Stomach smooth muscle (tissue), 2 donors: ENCODE results near the gene AGAP1.
A peak's percentile ranks its signal among the peaks of the same experiment; 100 is the strongest.

Experiments
- H3K27ac ChIP-seq: one replicate; pipeline ENCODE4 v1.7.0; 2013; ENCODE audit warnings: mild to moderate bottlenecking, low read length, inconsistent platforms
- H3K27me3 ChIP-seq, 2 donors: one replicate each; pipeline ENCODE4 v1.7.0; 2013; ENCODE audit warnings: low read length in 2 of 2; ENCODE audit not compliant: insufficient read depth in 2 of 2, control insufficient read depth in 1 of 2
- H3K36me3 ChIP-seq, 2 donors: one replicate each; pipeline ENCODE4 v1.7.0; 2013; ENCODE audit warnings: low read length in 2 of 2; ENCODE audit not compliant: control insufficient read depth in 2 of 2, insufficient read depth in 2 of 2
- H3K4me1 ChIP-seq: one replicate; pipeline ENCODE4 v1.7.0; 2013; ENCODE audit warnings: low read length; ENCODE audit not compliant: control insufficient read depth, insufficient read depth
- H3K4me3 ChIP-seq, 2 donors: one replicate each; pipeline ENCODE4 v1.7.0; 2013; ENCODE audit warnings: low read length in 2 of 2
- H3K9ac ChIP-seq, 2 donors: one replicate each; pipeline ENCODE4 v1.7.0; 2013; ENCODE audit warnings: low read length in 2 of 2, mild to moderate bottlenecking in 1 of 2
- H3K9me3 ChIP-seq, 2 donors: one replicate each; pipeline ENCODE4 v1.7.0; 2013; ENCODE audit warnings: low read length in 2 of 2; ENCODE audit not compliant: control insufficient read depth in 2 of 2
- donor health status: healthy.
- donor health status: Pancreatic carcinoma.

The AGAP1 gene

GRCh38 chr2:235638541-235639427, 144.9 kb downstream of the AGAP1 start:
- peak overlapping the region; percentile 66 to 72 for H3K9ac ChIP-seq
- peak overlapping the region; percentile 99 for H3K27ac ChIP-seq
- peaks cover 51% of the 10 kb centered on the region for H3K4me1 ChIP-seq
- no peaks in the 10 kb centered on the region for H3K36me3 ChIP-seq
- no peaks in the 10 kb centered on the region for H3K9me3 ChIP-seq
- H3K4me3 ChIP-seq, result peak overlapping the region; percentile 27 to 52
- H3K27me3 ChIP-seq, result no peaks in the 10 kb centered on the region

GRCh38 chr2:235639428-235639773, 145.6 kb downstream of the AGAP1 start:
- Histone ChIP-seq H3K4me3 (peak overlapping the region; percentile 29 to 52), H3K9me3 (no peaks in the 10 kb centered on the region), H3K9ac (peak overlapping the region; percentile 72 to 84), H3K36me3 (no peaks in the 10 kb centered on the region), H3K27ac (peak overlapping the region; percentile 99), H3K27me3 (no peaks in the 10 kb centered on the region), H3K4me1 (peaks cover 51% of the 10 kb centered on the region)

GRCh38 chr2:235639885-235640284, 146.0 kb downstream of the AGAP1 start:
- Histone ChIP-seq H3K4me3 (peak overlapping the region; percentile 29 to 57), H3K9me3 (no peaks in the 10 kb centered on the region), H3K9ac (peak overlapping the region; percentile 72 to 84), H3K36me3 (no peaks in the 10 kb centered on the region), H3K4me1 (peaks cover 51% of the 10 kb centered on the region), H3K27me3 (no peaks in the 10 kb centered on the region), H3K27ac (peak overlapping the region; percentile 99)

- H3K36me3 ChIP-seq, result no peaks in the 10 kb centered on the region
- no peaks in the 10 kb centered on the region for H3K27me3 ChIP-seq
- peak overlapping the region; percentile 72 to 84 for H3K9ac ChIP-seq
- no peaks in the 10 kb centered on the region for H3K9me3 ChIP-seq
- H3K27ac ChIP-seq, result peak overlapping the region; percentile 99
- peaks cover 51% of the 10 kb centered on the region for H3K4me1 ChIP-seq
- peak overlapping the region in 1 of 2 donors; percentile 57 for H3K4me3 ChIP-seq
These were observed 146.5 kb downstream of the AGAP1 start for GRCh38 chr2:235640377-235640776.

GRCh38 chr2:235640926-235641723, 147.3 kb downstream of the AGAP1 start:
- no peaks in the 10 kb centered on the region for H3K9me3 ChIP-seq
- peak overlapping the region; percentile 99 for H3K27ac ChIP-seq
- peaks cover 53% of the 10 kb centered on the region for H3K4me1 ChIP-seq
- peak overlapping the region; percentile 72 to 84 for H3K9ac ChIP-seq
- no peaks in the 10 kb centered on the region for H3K27me3 ChIP-seq
- H3K36me3 ChIP-seq, result no peaks in the 10 kb centered on the region
- peak overlapping the region in 1 of 2 donors; percentile 57 for H3K4me3 ChIP-seq

- Histone ChIP-seq H3K27me3 (no peaks in the 10 kb centered on the region), H3K9ac (no peak overlapping the region), H3K4me1 (peaks cover 53% of the 10 kb centered on the region), H3K4me3 (no peak overlapping the region), H3K27ac (peak overlapping the region; percentile 99), H3K36me3 (no peaks in the 10 kb centered on the region), H3K9me3 (no peaks in the 10 kb centered on the region)
These were observed 148.1 kb downstream of the AGAP1 start for GRCh38 chr2:235641956-235642355.

GRCh38 chr2:235642446-235643098, 148.7 kb downstream of the AGAP1 start:
- Histone ChIP-seq H3K36me3 (no peaks in the 10 kb centered on the region), H3K27me3 (no peaks in the 10 kb centered on the region), H3K4me1 (peaks cover 55% of the 10 kb centered on the region), H3K4me3 (no peak overlapping the region), H3K27ac (no peak overlapping the region), H3K9me3 (no peaks in the 10 kb centered on the region), H3K9ac (no peak overlapping the region)

GRCh38 chr2:235643680-235644511, 150.1 kb downstream of the AGAP1 start:
- Histone ChIP-seq H3K9ac (no peak overlapping the region), H3K4me3 (no peak overlapping the region), H3K36me3 (no peaks in the 10 kb centered on the region), H3K4me1 (peaks cover 48% of the 10 kb centered on the region), H3K27me3 (no peaks in the 10 kb centered on the region), H3K27ac (no peak overlapping the region), H3K9me3 (no peaks in the 10 kb centered on the region)

- Histone ChIP-seq H3K9ac (no peak overlapping the region), H3K27ac (no peak overlapping the region), H3K4me3 (no peak overlapping the region), H3K4me1 (peaks cover 19% of the 10 kb centered on the region), H3K27me3 (no peaks in the 10 kb centered on the region), H3K9me3 (no peaks in the 10 kb centered on the region), H3K36me3 (no peaks in the 10 kb centered on the region)
These were observed 153.4 kb downstream of the AGAP1 start for GRCh38 chr2:235647264-235647663.

- Histone ChIP-seq H3K4me1 (peaks cover 14% of the 10 kb centered on the region), H3K36me3 (no peaks in the 10 kb centered on the region), H3K9ac (no peak overlapping the region), H3K27me3 (no peaks in the 10 kb centered on the region), H3K4me3 (no peak overlapping the region), H3K27ac (no peak overlapping the region), H3K9me3 (no peaks in the 10 kb centered on the region)
These were observed 154.0 kb downstream of the AGAP1 start for GRCh38 chr2:235647877-235648276.
